ENCODE measurements around the gene DNAJC7.

Gene DNAJC7

DNA sequence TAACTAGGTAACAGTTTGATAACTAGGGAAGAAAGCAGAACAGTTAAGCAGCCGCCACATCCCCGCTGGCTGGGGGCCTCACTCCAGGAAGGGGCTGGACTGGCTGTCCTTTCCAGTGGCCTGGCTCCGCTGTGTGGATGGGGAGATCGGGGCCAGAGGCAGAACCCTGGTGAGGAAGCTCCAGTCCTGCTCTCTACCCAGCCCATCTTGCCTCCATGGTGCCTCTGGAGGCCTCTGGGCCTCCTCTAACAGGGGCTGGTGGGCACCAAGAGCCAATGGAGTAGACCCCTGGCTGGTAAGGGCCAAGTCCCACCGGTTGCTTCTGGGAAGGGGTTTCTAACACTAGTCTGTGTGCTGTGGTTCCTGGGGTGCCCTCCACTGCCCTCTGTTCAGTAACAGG is 42.6 kb downstream of the DNAJC7 start:
- DNase-seq: no peak

DNA sequence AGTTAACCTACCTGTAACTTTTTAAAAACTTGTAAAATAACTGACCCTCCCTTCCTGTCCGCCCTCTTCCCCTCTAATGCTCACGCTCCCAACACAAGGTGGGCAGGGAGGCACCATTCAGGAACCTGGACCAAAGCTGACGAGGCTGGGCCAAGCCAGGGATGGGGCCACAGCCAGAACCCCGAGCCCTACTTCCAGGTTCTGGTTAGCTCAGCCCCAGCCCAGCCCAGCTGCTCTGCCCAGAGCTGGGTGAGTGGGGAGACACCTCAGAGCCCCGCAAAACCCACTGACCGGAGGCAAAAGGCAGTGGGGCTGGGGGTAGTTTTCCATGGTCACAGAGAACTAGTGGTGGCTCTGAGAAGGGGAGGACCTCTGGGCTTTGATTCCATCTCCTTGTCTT is 43.2 kb downstream of the DNAJC7 start:
- DNase-seq: no peak

DNA sequence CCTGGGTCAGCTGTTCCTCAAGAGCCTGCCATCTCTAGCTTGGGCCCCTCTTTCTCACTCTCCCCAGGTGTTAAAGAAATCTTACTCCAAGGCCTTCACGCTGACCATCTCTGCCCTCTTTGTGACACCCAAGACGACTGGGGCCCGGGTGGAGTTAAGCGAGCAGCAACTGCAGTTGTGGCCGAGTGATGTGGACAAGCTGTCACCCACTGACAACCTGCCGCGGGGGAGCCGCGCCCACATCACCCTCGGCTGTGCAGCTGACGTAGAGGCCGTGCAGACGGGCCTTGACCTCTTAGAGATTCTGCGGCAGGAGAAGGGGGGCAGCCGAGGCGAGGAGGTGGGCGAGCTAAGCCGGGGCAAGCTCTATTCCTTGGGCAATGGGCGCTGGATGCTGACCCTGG is 43.8 kb downstream of the DNAJC7 start:
- DNase-seq: no peak

DNA sequence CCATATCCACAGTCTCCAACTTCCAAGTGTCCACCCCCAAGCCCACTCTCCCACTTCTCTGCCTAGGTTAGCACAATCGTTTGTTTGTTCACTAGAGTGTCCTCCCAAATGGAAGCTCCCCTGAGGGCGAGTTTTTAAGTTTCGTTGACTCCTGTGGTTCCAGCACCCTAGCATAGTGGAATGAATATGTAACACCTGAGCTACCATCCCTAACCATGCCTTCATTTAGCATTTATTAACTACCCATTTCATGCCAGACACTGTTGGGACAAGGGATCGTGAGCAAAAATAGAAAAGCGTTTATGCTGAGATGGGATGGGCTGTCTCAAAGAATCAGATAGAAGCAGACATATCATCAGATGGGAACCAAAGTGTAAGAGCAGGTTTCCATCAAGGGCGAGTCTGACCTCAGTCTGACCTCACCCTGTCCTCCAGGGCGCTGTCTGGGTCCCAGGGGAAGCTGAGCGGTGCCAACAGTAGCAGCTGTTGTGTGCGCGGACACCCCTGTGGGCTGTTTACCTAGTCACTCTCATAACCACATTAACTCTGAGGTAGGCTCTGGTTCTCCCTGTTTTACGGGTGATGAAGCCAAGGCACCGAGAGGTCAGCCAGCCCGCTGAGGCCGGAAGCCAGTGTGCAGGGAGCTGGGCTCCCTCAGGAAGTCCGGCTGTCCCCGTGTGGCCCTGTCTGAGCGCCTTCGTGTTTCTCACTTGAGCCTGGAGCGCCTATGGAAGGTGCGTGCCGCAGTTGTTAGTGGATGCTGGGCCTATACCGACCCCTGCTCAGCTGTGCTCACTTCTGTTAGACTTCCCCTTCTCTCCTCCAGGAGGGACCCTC is 44.5 kb downstream of the DNAJC7 start:
- DNase-seq: peak; percentile 91

DNA sequence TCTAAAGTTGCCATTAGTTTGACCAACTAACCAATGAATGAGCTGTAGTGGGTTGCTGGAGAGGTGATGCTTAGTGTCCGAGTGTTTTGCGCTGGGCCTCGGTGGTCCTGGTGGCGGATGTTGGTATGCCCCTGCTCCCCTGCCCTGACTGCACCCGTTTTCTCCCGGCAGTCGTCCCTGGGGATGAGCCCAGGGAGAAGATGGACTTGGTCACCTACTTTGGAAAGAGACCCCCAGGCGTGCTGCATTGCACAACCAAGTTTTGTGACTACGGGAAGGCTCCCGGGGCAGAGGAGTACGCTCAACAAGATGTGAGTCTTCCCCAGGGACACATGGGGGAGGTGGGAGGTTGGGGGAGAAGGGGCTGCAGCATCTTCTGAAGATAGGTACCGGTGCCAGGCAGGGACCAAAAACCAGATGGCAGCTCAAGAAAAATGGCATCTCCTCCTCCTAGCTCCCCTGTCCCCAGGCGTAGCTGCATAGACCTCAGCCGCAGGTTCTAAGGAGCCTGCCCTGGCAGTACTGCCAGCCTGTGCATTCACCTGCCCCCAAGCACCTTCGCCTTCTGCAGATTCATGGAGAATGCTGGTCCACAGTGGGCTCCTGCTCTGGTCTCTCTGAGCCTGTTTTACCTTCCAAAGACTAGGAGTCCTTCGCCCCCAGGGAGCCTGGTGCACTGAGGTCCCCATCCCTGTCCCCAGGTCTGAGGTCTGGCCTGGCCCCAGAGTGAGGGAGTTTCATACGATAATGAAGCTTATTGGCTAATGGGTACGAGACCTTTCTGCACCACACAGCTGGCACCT is 45.3 kb downstream of the DNAJC7 start:
- DNase-seq: no peak

DNA sequence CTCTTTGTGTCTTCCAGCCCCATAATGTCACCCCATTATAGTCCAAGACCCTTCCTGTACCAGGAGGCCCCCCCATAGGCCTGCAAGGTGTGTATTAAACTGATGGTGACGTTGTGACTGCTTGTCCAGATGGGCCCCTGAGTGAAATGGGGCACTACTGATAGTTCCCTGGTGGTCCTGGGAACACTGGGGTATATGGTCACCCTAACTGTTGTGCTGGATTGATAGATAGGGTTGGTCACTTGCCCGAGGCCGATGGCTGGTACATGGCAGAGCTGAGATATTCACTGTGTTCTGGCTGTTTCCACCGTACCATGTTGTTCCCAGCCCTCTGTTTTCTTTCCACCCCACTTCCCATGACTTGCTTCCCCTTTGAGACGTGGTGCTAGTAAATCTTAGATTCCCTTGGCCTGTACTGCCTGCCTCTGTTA is 46.3 kb downstream of the DNAJC7 start:
- DNase-seq: no peak

DNA sequence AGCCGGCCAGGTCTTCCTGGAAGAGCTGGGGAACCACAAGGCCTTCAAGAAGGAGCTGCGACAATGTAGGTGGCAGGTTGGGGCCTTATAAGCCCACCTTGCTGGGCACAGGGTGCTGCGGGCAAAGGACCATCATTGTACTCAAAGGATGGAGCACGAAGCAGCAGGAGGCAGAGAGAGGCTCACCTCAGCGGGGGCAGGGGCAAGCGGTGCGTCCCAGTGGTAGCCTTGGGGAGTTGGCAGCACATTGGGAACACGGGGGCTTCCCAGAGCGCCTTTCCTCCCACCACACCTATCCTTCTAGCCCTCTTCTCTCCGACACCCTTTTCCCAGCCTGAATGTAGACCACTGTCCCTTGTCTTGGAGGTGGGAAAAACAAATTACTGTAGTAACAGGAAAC is 48.6 kb downstream of the DNAJC7 start:
- DNase-seq: no peak

DNA sequence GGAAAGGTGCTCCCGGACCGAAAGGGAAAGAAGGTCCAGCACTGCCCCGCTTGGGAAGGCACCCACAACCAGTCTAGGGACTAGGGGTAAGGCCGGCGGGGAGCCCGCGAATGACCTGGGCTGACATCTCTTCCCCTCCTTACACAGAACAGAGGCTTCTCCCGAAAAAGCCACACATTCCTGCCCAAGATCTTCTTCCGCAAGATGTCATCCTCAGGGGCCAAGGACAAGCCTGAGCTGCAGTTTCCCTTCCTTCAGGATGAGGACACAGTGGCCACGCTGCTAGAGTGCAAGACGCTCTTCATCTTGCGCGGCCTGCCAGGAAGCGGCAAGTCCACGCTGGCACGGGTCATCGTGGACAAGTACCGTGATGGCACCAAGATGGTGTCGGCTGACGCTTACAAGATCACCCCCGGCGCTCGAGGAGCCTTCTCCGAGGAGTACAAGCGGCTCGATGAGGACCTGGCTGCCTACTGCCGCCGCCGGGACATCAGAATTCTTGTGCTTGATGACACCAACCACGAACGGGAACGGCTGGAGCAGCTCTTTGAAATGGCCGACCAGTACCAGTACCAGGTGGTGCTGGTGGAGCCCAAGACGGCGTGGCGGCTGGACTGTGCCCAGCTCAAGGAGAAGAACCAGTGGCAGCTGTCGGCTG is 49.2 kb downstream of the DNAJC7 start:
- DNase-seq: no peak

DNA sequence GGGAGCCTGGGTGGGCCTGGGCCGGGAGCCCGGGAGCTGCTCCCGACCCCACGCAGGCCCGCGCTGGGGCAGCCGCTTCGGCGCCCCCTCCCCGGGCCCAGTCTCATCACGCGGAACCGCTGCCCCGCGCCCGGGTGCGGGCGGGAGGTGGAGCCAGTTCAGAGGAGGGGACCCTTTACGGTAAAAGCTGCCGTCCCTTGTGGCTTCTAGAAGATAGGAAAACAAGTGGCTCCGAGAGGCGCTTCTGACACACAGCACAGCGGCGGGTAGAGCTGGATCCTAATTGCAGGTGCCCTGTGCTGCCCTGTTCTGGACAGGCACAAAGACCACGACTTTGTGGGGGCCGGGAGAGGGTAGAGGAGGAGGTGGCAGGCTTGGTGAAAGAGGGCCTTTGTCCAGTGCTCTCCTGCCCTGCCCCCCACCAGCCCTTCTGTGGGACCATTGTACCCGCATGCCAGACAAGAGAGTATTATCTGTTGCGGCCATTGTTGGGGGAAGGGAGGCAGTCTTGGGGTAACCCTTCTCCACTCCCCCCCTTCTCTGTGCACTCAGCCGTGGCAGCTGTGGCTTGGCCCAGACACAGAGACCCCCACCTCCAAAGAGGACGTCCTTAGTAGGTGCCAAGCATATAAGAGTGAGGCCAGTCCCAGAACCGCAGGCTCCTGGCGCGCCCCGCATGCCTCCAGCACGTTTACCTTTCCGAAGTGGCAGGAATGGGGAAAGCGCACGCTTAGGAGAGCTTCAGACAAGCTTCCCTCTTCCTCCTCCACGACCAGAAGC is 49.9 kb downstream of the DNAJC7 start:
- DNase-seq: peak; percentile 65

DNA sequence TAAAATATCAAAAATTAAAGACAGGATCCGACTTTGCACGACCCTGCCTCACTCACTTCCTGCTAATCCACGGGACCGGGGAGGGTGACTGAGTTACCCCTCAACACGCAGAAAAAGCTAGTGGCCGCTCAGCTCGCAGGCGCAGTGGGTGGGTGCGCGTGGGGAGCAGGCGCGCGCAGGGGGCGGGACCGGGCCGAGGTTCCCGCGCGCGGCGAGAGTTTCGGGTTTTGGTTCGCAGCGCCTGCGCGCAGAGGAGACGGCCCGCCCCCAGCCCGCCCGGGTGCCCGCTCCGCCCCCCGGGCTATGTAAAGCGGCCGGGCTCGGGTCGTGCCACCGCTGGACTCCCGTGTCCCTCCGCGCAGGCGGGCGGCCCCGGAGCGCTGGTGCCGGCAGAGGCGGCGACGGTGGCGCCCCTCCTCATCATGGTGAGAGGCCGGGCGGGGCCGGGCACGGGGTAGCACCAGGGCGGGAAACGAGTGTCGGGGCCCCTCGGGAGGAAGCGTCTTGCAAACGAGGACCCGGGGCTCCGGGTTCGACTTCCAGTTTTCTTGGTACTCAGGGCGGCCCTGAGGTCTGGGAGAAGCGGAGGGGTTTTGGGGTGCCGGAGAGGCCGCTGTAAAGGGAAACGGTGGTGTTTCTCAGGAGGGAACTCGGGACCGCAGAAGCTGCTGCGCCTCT is 50.6 kb downstream of the DNAJC7 start, which contains the start of gene CNP:
TSS of gene CNP (plus strand) at position 333 of the 678 bp plus-strand sequence. CDS start at position 423, 90 bp downstream.
- peak; percentile 98 for DNase-seq

DNA sequence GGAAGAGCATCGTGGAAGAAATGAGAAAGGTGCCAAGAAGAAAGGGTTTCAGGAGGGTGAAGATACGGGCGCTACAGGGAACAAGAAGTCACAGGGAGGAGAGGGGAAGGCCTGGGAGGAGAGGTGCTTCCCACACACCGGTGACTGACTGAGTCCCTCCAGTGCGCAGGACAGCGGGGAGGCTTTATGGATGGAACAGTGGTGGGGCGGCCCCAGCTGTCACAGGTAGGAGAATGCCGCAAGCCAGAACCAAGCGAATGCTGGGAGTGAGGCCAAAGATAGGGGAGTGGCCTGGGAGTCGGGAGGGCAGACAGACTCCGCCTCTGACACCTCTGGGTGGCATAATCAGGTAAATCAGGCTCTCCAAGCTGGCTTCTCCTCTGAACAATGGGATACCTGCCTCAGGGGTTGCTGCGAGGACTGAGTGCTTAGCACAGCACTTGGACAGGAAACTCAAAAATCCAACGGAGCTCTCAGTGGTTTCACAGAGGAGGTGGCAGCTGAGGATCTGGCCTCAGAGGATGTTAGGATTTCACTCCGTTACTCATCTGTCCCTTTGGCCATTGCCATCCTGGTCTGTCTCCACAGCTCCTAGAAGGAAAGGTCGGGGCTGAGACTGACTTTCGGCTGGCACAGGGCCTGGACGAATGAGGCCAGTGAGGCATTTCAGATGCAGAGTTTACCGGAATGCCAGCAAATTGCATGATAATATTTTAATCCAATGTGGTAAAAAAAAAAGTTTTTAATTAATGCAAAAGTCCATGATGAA is 51.4 kb downstream of the DNAJC7 start:
- peak; percentile 99 for DNase-seq

DNA sequence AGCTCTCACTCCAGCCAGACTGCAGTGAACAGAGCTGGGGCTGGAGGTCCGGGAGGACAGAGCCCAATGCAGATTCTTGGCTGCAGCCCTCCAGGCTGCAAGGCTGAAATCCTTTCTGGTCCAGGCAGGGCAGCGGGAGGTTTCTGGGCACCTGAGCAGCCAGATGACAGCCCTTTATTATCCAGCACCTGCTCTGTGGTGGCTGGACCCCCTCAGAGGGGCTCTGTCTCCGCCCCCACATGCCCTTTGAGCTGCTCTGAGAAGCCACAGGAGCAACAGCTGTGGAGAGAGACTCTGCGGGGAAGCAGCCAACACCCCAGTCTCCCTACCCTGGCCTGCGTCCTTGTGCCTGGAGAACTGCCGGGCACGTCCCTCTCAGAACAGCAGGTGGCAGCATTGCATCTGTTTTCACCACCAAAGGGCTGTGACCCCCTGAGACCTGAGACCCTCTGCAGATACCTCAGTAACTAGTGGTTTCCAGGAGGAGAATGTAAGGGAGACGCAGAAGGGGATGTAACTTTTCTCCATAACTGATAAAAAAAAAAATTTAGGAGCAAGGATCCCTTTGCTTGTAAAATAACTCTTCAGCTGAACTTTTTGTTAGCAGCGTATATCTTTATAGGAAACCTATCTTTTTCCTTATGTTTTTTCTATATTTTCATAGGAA is 54.3 kb downstream of the DNAJC7 start:
- peak; percentile 91 for DNase-seq

DNA sequence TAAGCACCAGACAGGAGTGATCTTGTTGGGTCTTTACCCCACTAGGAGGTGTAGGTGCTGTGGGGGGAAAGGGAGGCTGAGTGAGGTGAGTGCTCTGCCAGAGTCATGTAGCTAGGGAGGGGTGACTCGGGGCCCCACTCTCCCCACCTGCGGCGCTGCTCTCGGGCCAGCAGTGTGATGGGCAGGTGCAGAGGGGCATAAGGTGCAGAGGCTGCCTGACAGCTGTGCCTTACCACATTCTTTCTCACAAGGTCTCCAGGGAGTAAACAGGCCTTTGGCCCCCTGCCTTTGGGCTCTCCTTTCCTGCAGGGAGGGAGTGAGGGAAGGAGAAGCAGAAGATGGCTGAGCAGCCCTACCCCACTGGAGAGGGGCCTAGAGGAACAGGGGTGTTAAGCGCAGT is 55.1 kb downstream of the DNAJC7 start:
- peak; percentile 43 for DNase-seq

DNA sequence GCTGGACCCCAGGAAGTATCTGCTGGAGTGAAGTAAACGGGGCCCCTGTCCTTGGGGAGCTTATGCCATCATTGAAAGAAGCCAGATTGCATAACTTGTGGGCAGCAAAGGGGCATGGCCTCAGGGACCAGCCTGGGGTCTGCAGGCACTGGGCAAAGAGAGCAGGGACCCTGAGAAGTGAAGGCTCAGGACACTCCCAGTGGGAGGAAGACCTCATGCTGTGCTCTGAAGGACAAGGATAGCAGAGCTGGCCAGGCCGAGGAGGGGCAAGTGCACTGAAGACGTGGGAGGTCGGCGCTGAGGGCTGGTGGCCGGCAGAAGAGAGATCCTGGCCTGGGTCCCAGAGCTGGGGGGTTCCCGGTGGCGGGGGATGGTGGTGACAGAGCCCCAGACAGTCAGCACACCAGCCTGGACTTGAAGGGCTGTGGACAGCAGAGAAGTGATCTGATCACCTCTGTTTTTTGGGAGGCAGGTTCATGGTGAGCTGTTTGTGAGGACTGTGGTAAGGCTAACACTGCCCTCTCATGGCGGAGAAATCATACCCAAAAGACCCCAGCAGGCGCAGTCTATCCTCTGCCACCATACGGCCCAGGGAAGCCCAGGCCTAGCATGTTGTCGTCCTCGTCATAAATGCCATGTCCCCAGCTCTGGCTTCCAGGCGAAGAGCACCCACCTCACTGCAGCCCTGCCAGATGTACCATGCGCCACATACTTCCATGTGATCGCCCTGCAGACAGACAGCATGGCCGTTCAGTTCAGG is 57.7 kb downstream of the DNAJC7 start:
- peak; percentile 51 for DNase-seq

DNA sequence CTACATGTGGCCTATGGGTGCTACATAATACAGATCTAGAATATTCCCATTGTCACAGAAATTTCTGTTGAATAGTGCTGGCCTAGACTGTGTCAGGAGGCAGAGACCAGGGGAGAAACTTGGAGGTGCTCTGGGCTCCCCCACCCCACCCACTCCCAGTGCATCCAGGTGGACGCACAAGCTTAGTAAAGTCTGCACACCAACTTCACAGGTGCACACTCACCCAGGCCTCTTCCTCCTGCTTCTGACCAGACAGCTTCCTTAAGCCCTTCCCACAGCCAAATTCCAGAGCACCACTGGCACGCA is 58.3 kb downstream of the DNAJC7 start:
- DNase-seq: no peak

DNA sequence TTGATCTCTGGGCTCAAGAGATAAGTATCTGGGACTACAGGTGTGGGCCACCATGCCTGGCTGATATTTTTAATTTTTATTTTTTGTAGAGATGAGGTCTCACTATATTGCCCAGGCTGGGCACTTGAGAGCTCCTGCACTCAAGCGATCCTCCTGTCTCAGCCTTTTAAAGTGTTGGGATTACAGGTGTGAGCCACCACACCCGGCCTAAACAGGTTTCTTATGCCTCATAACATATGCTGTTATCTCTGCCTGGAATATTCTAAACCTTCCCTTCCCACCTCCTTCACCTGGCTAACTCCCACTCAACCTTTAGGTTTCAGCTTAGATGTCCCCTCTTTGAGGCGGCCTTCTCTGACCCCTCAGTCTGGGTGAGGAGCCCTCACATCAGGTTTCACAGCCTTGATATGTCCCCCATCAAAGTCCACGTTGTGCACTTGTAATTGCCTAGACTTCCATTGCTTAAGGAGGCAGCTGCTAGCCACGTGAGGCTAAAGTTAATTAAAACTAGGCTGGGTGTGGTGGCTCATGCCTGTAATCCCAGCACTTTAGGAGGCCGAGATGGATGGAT is 59.3 kb downstream of the DNAJC7 start:
- no peak for DNase-seq

DNA sequence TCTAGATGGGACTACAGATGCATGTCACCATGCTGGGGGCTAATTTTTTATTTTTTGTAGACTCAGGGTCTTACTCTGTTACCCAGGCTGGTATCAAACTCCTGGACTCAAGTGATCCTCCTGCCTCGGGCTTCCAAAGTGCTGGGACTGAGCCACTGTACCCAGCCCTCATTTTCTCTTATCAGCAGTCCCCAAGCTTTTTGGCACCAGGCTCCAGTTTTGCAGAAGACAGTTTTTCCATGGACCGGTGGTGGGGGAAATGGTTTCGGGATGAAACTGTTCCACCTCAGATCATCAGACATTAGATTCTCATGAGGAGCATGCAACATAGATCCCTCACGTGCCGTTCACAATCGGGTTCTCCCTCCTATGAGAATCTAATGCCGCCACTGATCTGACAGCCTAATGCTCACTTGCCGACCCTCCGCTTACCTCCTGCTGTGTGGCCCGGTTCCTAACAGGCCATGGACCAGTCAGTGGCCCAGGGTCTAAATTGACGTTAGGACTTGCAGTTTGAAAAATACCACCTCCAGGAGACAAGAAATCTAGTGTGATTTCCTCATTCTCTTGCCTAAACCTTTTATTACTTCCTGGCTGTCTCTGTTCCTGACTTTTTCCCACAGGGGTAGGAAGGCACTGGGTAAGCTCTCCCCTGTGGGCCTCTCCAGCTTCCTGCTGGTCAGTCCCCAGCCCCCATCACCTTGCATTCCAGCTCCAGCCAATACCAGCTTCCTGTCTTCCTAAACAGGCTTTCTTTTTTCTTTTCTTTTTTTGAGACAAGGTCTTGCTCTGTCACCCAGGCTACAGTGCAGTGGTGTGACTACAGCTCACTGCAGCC is 60.0 kb downstream of the DNAJC7 start:
- no peak for DNase-seq

DNA sequence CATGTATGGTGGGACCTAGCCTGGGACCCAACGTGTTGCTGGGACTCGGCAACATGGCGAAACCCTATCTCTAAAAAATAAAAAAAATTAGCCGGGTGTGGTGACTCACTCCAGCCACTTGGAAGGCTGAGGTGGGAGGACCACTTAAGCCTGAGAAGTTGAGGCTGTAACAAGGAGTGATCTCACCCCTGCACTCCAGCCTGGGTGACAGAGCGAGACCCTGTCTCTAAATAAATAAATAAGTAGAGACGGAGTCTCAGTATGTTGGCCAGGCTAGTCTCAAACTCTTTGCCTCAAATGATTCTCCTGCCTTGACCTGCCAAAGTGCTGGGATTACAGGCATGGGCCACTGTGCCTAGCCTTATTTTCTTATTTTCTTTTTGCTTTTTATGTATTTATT is 60.7 kb downstream of the DNAJC7 start:
- DNase-seq: no peak
